Forelimb muscle (tissue), 1 donor: ENCODE results near the gene BZW1. TPM values are rescaled to one million over a fixed set of nuclear protein-coding genes. Genes with fewer than 3 reads are reported as not detected.
"Not testable (repeated sequence)": the region's sequence is repeated elsewhere in the genome, so short reads cannot be mapped to it uniquely, and the experiment has no call there.

Experiments used
- DNase-seq: peaks from one replicate; pipeline ENCODE4 v3.0.0-alpha.2; 2013; ENCODE audit warnings: low read depth
- polyA plus RNA-seq: library from polyadenylated mRNA; unstranded; fragments of 120-200 nt; gene quantifications from one replicate; pipeline ENCODE4 v1.2.1, GENCODE V29; 2013; ENCODE audit not compliant: insufficient read length

The BZW1 gene
- polyA plus RNA-seq, 1 donor: 105 TPM

GRCh38 chr2:200790185-200790584 is 21.5 kb upstream of the BZW1 start:
- no peak for DNase-seq

GRCh38 chr2:200791905-200792304 is 19.8 kb upstream of the BZW1 start:
- no peak for DNase-seq

DNA sequence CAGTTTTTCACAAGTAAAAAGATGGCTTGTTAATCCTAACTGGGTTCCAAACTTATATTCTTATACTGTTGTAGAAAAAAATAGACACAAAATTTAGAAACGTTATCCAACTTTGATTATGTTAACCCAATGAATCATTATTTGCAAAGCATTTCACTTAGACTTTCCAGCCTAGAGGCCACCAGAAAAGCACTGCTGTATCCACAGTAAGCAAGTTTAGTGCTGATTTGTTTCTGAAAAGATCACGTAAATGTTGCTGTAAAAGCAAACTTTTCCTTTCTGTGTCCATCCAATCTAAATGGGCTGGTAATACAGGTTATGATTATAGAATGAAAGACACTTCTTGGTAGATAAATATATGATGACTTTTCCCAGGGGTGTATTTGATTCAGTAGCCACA is 17.6 kb upstream of the BZW1 start:
- DNase-seq: no peak

DNA sequence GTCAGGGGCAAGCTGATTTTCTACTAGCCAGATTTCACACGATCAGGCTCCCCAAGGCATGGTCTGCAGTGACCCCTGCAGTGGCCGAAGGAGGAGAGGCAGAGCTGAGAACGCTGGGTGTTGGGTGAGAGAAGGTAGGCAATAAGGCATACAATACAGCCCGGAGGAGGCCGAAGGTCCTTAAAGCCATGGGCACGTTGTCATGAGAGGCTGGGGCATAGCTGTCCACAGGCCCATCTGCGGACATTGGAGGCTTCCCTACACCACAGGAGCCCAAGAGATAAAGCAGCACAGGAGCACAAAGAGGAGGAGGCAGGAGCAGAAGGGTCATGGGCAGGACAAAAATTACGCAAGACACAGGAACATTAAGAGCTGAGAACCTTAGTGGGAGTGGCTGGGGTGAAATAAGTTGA is 16.7 kb upstream of the BZW1 start:
- no peak for DNase-seq

- no peak for DNase-seq
Observed at GRCh38 chr2:200796561-200796960, 15.1 kb upstream of the BZW1 start.

DNA sequence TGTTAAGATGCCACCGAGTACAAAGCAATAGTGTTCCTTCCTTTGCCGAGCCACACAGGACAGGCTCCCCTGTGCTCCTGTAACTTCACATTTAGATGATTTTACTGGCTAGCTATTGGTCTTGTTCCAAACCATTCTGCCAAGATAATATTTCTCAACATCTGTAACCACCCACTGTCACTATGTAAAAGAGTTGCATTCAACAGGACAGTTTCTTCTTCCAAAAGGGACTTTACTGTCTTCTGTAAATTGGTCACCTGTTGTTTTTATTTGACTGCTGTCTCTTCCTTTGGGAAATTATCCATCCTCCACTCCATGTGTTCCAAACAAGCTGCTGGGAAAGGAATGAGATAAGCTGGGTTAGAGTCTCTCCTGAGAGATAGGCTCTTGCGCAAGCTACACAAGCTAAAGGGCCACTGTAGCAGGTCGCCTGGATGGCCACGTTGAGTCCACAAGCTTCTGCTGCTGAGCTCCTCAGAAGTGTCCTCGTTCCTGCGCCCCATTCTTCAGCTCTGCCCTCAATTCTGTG is 14.4 kb upstream of the BZW1 start:
- no peak for DNase-seq

- no peak for DNase-seq
Observed at GRCh38 chr2:200798514-200798913, 13.2 kb upstream of the BZW1 start.

- no peak for DNase-seq
Observed at GRCh38 chr2:200800458-200800857, 11.3 kb upstream of the BZW1 start.

DNA sequence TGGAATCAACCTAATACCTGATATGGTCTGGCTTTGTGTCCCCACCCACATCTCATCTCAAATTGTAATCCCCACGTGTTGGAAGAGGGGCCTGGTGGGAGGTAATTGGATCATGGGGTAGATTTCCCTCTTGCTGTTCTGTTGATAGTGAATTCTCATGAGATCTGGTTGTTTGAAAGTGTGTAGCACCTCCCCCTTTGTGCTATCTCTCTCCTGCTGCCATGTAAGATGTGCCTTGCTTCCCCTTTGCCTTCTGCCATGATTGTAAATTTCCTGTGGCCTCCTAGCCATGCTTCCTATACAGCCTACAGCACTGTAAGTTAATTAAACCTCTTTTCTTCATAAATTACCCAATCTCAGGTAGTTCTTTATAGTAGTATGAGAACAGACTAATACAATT is 10.3 kb upstream of the BZW1 start:
- DNase-seq: not testable (repeated sequence)

- no peak for DNase-seq
Observed at GRCh38 chr2:200809506-200810251, 2.0 kb upstream of the BZW1 start.

DNA sequence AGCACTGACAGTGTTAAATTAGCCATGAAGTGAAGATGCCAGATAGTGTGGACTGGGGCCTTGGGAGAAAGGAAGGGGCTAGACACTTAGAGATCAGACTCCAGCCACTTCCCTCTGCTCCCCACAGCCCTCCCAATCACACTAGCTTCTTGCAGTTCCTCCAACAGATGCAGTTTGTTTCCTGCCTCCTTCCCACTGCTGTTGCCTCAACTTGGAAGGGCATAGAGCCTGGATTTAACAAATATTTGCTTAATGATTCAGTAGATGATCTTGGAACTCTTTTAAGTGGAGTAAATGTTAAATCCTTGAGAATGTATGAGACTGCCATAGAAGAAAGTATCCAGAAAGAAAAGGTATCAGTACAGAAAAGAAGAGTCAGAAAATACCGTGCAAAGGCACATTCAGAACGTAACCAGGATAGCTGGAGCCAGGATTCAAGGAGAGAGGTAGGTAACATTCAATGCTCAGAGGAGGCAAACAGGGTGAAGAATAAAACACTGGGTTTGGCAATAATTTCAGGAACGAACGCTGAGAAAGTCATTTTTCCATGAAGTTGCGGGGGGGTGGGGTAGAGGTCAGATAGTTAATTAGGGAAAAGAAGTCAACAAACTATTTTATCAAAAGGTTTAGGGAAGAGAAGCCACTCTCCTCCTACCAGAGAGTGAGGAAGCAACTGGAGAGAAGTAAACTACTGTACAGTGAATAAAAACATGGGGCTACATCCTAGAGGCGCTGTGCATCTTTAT is 1.3 kb upstream of the BZW1 start:
- no peak for DNase-seq

GRCh38 chr2:200810998-200811332 is 745 bp upstream of the BZW1 start:
- no peak for DNase-seq

DNA sequence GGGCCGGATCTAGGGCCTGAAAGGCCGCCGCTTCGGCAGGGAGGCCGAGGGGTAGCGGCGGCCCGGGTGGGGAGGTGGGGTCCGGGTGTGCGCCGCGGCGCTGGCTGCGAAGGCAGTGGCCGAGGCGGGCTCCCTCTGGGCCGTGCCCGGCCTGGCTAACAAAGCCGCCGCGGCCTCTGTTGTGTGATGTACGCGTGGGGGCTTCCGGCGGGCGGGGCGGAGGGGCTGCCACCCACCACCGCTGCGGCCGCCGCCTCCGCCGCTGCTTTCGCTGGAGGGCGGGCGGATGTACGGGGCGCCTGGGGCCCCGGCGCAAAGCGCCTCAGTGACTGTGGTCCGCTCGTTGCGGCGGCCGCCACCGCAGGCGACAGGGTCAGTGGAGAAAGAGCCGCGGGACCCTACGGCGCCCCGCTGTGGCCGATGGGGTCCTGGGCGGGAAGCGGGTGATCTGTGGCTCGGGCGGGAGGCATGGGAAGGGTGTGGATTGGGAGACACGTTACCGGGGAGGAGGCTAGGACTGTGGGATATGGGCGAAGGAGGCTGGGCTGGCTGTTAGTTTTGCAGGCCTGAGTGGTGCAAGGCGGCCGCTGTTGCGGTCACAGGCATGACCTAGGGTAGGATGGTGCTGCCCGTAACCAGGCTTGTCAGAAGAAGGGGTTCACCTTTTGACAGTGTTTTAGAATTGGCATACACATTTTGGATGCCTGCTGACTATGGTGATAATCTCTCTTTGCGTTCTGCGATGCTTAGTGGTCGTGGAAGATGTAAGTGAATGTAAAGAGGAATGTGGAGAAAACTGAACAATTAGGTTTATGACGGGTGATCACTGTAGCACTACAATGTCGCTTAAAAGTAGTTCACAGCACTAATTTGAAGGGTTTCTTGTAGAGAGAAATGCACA is 662 bp downstream of the BZW1 start:
- DNase-seq: no peak

DNA sequence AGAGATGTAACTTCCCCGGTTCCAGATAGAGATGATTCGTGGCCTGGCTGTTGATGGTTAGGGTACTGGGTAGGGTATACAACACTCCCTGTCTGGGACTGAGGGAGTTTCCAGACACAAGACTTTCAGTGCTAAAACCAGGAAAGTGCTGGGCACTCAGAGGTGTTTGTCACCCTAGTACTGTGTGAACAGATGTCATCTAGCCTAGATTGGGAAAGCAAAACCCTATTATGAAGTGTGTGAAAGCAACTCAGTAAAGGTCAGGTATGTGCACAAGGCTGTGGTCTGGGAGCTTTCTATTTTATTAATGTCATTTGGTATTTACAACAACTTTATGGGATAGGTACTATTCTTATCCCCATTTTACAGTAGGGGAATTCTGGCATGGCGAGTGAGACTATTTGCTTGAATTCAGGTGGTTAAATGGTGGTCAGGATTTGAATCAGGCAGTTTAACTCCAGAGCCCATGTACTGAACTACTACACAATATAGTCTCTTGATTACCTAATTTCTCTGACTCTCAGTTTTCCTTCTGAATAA is 2.6 kb downstream of the BZW1 start:
- no peak for DNase-seq

- no peak for DNase-seq
Observed at GRCh38 chr2:200814917-200815316, 3.2 kb downstream of the BZW1 start.

GRCh38 chr2:200818732-200819131 is 7.0 kb downstream of the BZW1 start:
- DNase-seq: not testable (repeated sequence)

- DNase-seq: no peak
Observed at GRCh38 chr2:200820573-200821234, 9.0 kb downstream of the BZW1 start.

- no peak for DNase-seq
Observed at GRCh38 chr2:200821686-200822245, 10.1 kb downstream of the BZW1 start.

DNA sequence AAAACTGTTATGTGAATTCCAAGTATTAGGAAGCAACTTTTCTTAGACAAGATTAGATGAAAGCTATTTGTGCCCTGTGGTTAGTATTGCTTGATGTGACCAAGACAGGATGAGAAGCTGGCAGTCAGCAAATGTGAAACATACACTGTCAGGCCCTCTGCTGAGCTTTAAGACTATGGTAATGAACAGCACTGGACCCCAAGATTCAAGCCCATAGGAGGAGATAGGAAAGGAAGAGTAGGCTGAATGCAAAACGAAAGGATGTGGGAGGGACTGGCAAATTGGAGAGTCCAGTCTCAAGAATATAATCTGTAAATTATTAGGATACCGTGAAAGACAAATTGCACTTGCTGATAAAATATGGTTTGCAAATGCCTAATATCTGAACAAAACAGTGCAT is 16.4 kb downstream of the BZW1 start:
- DNase-seq: no peak

GRCh38 chr2:200828572-200829257 is 17.0 kb downstream of the BZW1 start:
- DNase-seq: no peak
